HG02642 (cell line): ENCODE results near the gene CRELD1.

Experiments used
- ATAC-seq: cut with Tn5 transposase; IDR thresholded peaks from one replicate; pipeline ENCODE4 v1.9.1; 2021; ENCODE audit warnings: mild to moderate bottlenecking; ENCODE audit not compliant: unreplicated experiment, poor library complexity

Gene CRELD1

GRCh38 chr3:9902372-9903237 lies 31.0 kb upstream of the CRELD1 start, which contains the start of gene IL17RE:
IL17RE (plus strand) TSS chr3:9902848; CDS start chr3:9902933, 85 bp downstream.
- ATAC-seq: no peak

- no peak for ATAC-seq
These were observed 30.4 kb upstream of the CRELD1 start for GRCh38 chr3:9903238-9903624.

DNA sequence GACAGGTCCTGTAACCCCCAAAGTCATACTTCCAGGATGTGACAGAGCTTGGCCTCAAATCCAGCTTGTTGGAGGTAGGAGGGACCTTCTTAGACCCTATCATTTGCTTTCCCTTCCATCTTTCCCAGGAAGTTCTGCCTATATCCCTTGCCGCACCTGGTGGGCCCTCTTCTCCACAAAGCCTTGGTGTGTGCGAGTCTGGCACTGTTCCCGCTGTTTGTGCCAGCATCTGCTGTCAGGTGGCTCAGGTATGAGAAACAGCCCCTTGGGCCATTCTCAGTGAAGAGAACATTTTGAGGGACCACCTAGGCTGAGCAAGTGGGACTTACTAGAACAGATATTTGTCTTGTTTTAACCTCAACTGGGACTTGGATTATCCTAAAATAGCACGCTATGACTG lies 29.7 kb upstream of the CRELD1 start:
- no peak for ATAC-seq

DNA sequence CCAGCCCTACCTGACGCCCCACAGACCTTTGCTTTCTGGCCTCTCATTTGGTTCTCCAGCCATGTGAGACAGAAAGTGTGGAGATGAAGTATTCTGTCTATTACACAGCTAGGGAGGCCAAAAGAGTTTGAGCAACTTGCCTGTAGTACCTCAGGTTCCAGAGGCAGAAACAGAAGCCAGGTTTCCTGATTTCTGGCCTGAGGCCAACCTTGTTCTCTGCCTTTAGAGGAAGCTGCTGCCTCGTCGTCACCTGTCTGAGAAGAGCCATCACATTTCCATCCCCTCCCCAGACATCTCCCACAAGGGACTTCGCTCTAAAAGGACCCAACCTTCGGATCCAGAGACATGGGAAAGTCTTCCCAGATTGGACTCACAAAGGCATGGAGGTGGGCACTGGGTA lies 27.2 kb upstream of the CRELD1 start:
- ATAC-seq: no peak

DNA sequence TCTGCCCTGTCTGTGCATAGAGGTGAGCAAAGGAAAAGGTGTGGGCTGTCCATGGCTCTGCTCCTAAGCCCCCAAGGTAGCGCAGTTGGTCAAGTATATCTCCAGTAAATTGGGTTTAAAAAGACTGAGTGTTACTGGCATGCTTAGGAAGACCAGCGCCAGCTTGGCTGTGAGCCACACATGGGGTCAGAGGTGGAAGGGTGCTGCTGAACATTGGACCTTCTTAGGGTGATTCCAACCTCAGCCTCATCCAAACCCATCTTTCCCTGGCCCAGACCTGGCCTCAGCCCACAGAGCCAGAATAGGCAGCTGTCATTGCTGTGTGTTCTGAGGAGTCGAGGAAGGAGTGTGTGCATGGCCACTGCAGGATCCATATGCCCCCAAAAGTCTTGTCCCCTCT lies 25.3 kb upstream of the CRELD1 start:
- no peak for ATAC-seq

DNA sequence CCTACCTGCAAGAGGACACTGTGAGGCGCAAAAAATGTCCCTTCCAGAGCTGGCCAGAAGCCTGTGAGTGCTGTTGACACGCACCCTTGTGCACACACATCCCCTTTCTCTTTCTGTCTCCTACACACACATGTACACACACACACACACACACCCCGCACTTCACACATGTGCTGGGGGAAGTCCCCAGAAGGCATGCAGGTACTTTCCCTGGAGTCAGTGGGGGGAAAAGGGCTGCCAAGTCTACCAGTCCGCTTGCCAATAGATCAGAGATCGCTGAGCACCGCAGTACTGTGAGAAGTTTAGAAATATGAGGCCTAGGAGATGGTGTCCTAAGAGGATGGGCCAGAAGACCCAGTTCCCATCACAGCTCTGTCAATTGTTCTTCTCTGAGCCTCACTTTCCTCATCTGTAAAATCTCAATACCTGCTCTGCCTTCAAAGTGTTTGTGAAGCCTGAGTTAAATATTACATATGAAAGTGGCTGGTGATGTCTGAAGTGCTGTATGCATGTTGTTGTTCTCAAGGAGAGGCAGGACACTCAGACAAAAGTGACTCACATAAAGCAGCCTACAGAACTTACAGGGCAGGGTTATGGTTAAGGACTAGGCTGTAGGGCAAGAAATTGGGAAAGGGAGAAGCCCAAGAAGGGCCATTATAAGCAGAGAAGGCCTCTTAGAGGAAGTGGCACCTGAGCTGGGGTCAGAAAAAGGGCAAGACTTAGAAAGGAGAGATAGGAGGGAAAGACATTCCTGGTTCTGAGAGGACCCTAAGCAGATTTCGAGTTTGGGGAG lies 24.2 kb upstream of the CRELD1 start:
- ATAC-seq: no peak

DNA sequence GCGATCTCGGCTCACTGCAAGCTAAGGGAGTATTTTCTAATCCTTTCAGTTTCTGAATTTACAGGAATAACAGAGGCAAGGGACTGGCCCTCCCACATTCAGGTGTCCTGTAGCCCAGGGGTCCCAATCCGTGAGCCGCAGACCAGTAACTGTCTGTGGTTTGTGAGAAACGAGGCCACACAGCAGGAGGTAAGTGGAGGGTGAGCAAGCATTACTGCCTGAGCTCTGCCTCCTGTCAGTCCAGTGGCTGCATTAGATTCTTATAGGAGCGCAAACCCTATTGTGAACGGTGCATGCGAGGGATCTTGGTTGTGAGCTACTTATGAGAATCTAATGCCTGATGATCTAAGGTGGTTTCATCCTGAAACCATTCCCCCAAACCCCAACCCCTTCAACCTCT lies 21.8 kb upstream of the CRELD1 start:
- ATAC-seq: no peak

- ATAC-seq: no peak
These were observed 21.2 kb upstream of the CRELD1 start for GRCh38 chr3:9912294-9912935.

DNA sequence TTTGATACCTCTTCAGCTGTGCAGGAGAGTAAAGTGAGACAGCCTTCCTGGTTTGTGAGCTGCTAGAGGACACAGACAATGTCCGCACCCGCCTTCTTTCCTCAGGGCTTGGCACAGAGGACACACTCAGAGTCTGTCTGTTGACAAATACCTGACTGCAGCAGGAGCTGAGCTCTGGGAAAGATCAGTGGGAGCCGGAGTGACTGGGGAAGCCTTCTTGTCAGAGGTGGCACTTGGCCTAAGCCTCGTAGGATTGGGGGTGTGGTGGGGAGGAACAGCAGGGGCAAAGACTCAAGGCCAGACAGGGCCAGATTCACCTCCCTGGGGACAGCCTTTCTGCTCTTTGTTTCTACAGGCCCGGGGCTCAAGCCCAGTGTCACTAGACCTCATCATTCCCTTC lies 20.0 kb upstream of the CRELD1 start:
- ATAC-seq: no peak

DNA sequence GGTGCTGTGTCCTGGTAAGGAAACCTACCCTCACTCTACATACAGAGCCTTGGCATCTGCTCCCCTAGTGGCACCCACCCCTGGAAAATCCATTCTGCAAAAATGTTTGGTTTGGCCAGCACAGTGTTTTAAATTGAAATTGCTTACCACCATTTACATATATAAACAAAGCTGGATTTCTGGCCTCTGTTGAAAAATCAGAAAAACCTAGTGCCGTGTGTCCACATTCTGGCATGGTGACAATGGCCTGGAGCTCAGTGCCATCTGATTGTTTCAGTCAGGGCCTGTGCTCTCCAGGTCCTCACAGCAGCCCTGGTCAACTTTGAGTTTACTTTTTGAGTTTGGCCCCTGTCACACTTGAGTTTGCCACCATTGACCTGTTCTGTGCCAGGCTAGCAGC lies 19.6 kb upstream of the CRELD1 start:
- no peak for ATAC-seq

DNA sequence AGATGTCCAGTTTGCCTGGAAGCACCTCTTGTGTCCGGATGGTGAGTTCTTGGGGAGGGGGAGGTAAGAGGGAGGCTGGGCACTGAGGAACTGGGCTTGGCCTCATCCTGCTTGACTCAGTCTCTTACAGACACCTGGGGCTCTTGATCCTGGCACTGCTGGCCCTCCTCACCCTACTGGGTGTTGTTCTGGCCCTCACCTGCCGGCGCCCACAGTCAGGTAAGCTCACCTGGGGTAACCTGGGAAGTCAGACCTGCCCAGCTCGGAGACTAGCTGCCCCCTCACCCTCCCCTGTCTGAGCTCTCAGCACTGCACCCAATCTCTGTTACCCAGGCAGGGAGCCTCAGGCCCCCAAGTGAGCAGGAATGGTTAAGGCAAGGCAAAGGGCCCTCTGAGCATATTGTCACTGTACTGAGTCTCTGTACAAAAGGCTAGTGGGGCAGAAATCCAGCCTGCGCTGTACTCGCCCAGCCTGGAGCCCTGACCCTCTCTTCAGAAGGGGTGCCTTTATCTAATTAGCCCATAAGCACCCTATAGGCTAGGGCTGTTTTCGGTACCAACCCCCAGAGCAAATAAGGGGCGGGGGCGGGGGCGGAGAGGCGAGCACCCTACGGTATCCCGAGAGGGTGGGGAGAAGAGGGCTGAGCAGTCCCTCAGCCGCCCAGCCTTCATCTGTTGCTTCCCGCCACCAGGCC lies 18.9 kb upstream of the CRELD1 start:
- ATAC-seq: no peak

DNA sequence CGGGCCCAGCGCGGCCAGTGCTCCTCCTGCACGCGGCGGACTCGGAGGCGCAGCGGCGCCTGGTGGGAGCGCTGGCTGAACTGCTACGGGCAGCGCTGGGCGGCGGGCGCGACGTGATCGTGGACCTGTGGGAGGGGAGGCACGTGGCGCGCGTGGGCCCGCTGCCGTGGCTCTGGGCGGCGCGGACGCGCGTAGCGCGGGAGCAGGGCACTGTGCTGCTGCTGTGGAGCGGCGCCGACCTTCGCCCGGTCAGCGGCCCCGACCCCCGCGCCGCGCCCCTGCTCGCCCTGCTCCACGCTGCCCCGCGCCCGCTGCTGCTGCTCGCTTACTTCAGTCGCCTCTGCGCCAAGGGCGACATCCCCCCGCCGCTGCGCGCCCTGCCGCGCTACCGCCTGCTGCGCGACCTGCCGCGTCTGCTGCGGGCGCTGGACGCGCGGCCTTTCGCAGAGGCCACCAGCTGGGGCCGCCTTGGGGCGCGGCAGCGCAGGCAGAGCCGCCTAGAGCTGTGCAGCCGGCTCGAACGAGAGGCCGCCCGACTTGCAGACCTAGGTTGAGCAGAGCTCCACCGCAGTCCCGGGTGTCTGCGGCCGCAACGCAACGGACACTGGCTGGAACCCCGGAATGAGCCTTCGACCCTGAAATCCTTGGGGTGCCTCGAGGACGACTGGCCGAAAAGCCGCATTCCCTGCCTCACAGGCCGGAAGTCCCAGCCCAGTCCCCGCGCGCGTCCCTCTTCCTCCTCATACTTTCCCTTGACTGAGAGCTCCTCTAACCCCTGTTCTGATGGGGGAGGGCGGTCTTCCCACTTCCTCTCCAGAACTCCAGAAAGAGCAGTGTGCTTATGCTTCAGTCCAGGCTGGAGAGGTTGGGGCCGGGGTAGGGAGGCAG lies 18.1 kb upstream of the CRELD1 start:
- ATAC-seq: peak; percentile 41

- no peak for ATAC-seq
These were observed 17.3 kb upstream of the CRELD1 start for GRCh38 chr3:9916346-9916733.

DNA sequence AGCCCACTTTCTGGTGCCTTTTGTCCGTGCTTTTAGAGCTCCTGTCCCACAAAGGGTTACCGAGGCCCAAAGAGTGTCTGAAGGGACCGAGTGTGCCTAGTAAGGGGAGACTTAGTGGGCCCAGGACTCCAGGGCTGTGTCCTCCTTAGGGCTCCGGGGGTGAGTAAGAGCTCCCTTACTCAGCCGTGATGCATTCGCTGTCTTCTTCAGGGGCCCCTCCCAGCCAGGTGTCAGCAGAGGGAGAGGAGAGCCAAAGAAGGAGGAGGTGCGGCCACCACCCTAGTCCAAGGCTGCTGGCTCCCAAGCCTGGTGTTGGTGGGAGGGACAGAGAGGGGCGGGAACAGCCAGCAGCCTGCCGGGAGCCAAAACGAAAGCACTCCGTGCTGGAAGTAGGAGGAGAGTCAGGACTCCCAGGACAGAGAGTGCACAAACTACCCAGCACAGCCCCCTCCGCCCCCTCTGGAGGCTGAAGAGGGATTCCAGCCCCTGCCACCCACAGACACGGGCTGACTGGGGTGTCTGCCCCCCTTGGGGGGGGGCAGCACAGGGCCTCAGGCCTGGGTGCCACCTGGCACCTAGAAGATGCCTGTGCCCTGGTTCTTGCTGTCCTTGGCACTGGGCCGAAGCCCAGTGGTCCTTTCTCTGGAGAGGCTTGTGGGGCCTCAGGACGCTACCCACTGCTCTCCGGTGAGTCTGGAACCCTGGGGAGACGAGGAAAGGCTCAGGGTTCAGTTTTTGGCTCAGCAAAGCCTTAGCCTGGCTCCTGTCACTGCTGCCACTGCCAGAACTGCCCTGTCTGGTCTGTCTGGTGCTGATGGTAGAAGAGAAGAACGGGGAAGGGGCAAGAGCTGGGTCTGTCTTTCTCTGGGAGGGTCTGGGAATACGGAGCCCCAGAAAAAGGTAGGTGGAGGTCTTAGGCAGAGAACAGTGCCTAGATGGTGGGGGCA lies 16.6 kb upstream of the CRELD1 start, which contains the start of gene IL17RC:
Gene IL17RC (plus strand): TSS at position 365 of the 947 bp plus-strand sequence. CDS start 218 bp downstream, at position 583.
- ATAC-seq: no peak

- ATAC-seq: no peak
These were observed 15.8 kb upstream of the CRELD1 start for GRCh38 chr3:9917820-9918219.

- ATAC-seq: no peak
These were observed 15.2 kb upstream of the CRELD1 start for GRCh38 chr3:9918261-9919038.

DNA sequence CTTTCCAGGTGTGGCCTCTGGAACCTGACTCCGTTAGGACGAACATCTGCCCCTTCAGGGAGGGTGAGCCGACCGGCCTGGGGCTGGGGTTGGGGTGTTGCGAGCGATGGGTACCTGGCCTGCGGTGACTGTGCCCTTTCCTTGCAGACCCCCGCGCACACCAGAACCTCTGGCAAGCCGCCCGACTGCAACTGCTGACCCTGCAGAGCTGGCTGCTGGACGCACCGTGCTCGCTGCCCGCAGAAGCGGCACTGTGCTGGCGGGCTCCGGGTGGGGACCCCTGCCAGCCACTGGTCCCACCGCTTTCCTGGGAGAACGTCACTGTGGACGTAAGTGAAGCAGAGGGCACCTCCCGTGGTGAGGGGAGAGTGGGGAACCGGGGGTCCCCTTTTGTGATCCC lies 5.5 kb upstream of the CRELD1 start:
- no peak for ATAC-seq
